H1 (cell line): ENCODE measurements around the gene GDF3. TPM values are rescaled to one million over a fixed set of nuclear protein-coding genes. Genes with fewer than 3 reads are reported as not detected.

Experiments
- CTCF ChIA-PET: fragments of 300-600 bp; sonication (Branson Sonifier 250); formaldehyde crosslinking; loops from one replicate; lab custom pipeline; 2021; ENCODE audit not compliant: partially characterized antibody; lab: Charles Lee
- POLR2A ChIA-PET: fragments of 300-600 bp; sonication (Branson Sonifier 250); formaldehyde crosslinking; loops from one replicate; lab custom pipeline; 2021; ENCODE audit warnings: inconsistent platforms; ENCODE audit not compliant: partially characterized antibody; lab: Charles Lee
- DNase-seq, 2 experiments: peaks; one replicate each; pipeline versions ENCODE4 v3.0.0 to v3.0.0-alpha.2; 2010 to 2022; ENCODE audit warnings: low spot score in 2 of 2, low read depth in 1 of 2, mixed read lengths in 1 of 2
- FAIRE-seq: peaks from 2 replicates; lab custom pipeline; 2011; peaks lifted over from hg19 to GRCh38; lab: Jason Lieb, UNC
- H2AFZ ChIP-seq: 2 replicates; pipeline ENCODE4 v1.8.1; 2012; ENCODE audit warnings: low read length, inconsistent platforms
- H2AK5ac ChIP-seq: 2 replicates; pipeline ENCODE4 v1.6.1; 2013; ENCODE audit warnings: low read depth, low read length
- H2BK120ac ChIP-seq: replicated peaks from 2 replicates; pipeline ENCODE3; 2013; ENCODE audit warnings: low read depth, low read length, inconsistent platforms
- H2BK12ac ChIP-seq: 2 replicates; pipeline ENCODE4 v1.6.1; 2013; ENCODE audit warnings: low read depth, low read length
- H2BK15ac ChIP-seq: 2 replicates; pipeline ENCODE4 v1.6.1; 2013; ENCODE audit warnings: low read length
- H2BK20ac ChIP-seq: 2 replicates; pipeline ENCODE4 v1.6.1; 2013; ENCODE audit warnings: low read length
- H2BK5ac ChIP-seq: 2 replicates; pipeline ENCODE4 v1.6.1; 2013; ENCODE audit warnings: low read depth, low read length
- H3K14ac ChIP-seq: 2 replicates; pipeline ENCODE4 v1.6.1; 2013; ENCODE audit warnings: inconsistent platforms; ENCODE audit not compliant: insufficient read length
- H3K18ac ChIP-seq: 2 replicates; pipeline ENCODE4 v1.6.1; 2013; ENCODE audit warnings: low read length; ENCODE audit errors: extremely low read depth
- H3K23ac ChIP-seq: 2 replicates; pipeline ENCODE4 v1.6.1; 2013; ENCODE audit warnings: inconsistent platforms; ENCODE audit not compliant: insufficient read length
- H3K23me2 ChIP-seq: 2 replicates; pipeline ENCODE4 v1.6.1; 2013; ENCODE audit warnings: low read depth, low read length
- H3K27ac ChIP-seq: 2 replicates; pipeline ENCODE4 v1.6.1; 2011; ENCODE audit warnings: low read depth, low read length, inconsistent platforms
- H3K27me3 ChIP-seq, 4 experiments: replicated peaks in 1 of 4; 1 replicate in 1 of 4; 2 replicates in 3 of 4; pipeline versions ENCODE4 v1.6.1 to v1.8.1; 2011 to 2013; ENCODE audit warnings: low read length in 3 of 4, mild to moderate bottlenecking in 3 of 4, inconsistent platforms in 2 of 4, mixed read lengths in 2 of 4, moderate library complexity in 1 of 4; ENCODE audit not compliant: control insufficient read depth in 3 of 4, insufficient read depth in 3 of 4; ENCODE audit errors: extremely low read depth in 1 of 4
- H3K36me3 ChIP-seq, 4 experiments: 2 replicates each; pipeline versions ENCODE4 v1.6.1 to v1.8.1; 2011 to 2013; ENCODE audit warnings: mild to moderate bottlenecking in 4 of 4, low read length in 3 of 4, moderate library complexity in 2 of 4, control low read depth in 1 of 4, inconsistent platforms in 1 of 4; ENCODE audit not compliant: insufficient read depth in 4 of 4, control insufficient read depth in 2 of 4
- H3K4ac ChIP-seq: replicated peaks from 2 replicates; pipeline ENCODE3; 2013; ENCODE audit warnings: low read length, low read depth, mixed read lengths, inconsistent platforms; ENCODE audit not compliant: insufficient read length
- H3K4me1 ChIP-seq, 4 experiments: replicated peaks in 1 of 4; 1 replicate in 1 of 4; 2 replicates in 3 of 4; pipeline versions ENCODE4 v1.6.1 to v1.8.1; 2011 to 2013; ENCODE audit warnings: low read length in 3 of 4, inconsistent platforms in 2 of 4, mixed read lengths in 1 of 4; ENCODE audit not compliant: insufficient read depth in 4 of 4, control insufficient read depth in 3 of 4
- H3K4me2 ChIP-seq, 2 experiments: 2 replicates each; pipeline versions ENCODE4 v1.6.1 to v1.8.1; 2011 to 2013; ENCODE audit warnings: low read depth in 2 of 2, low read length in 2 of 2, control low read depth in 1 of 2, inconsistent platforms in 1 of 2, mild to moderate bottlenecking in 1 of 2; ENCODE audit not compliant: insufficient read depth in 1 of 2
- H3K4me3 ChIP-seq, 4 experiments: fragments of 200-600, 300-600 bp in 1 of 4; sonication (generic), shearing (Covaris generic), sonication (Bioruptor Twin) in 1 of 4; 2 replicates each; pipeline versions ENCODE4 v1.5.1 to v1.8.1; 2011 to 2016; ENCODE audit warnings: low read length in 4 of 4, low read depth in 3 of 4, control low read depth in 2 of 4, inconsistent platforms in 2 of 4, mild to moderate bottlenecking in 2 of 4, mixed read lengths in 1 of 4, moderate library complexity in 1 of 4; ENCODE audit not compliant: insufficient read depth in 2 of 4; ENCODE audit errors: extremely low read depth in 1 of 4
- H3K56ac ChIP-seq: replicated peaks from 2 replicates; pipeline ENCODE3; 2013; ENCODE audit warnings: low read depth, mild to moderate bottlenecking, mixed read lengths, low read length, inconsistent platforms; ENCODE audit not compliant: insufficient read length
- H3K79me1 ChIP-seq: 2 replicates; pipeline ENCODE4 v1.6.1; 2013; ENCODE audit warnings: low read depth, low read length, control low read depth
- H3K79me2 ChIP-seq, 2 experiments: 2 replicates each; pipeline versions ENCODE4 v1.6.1 to v1.8.1; 2012 to 2013; ENCODE audit warnings: low read length in 2 of 2, mild to moderate bottlenecking in 2 of 2, inconsistent platforms in 1 of 2; ENCODE audit not compliant: insufficient read depth in 2 of 2, control insufficient read depth in 1 of 2
- H3K9ac ChIP-seq, 4 experiments: replicated peaks in 1 of 4; 1 replicate in 1 of 4; 2 replicates in 3 of 4; pipeline versions ENCODE4 v1.6.1 to v1.8.1; 2011 to 2013; ENCODE audit warnings: low read depth in 3 of 4, low read length in 3 of 4, control low read depth in 2 of 4, mild to moderate bottlenecking in 2 of 4, moderate library complexity in 2 of 4, inconsistent platforms in 1 of 4; ENCODE audit errors: extremely low read depth in 1 of 4
- H3K9me3 ChIP-seq, 2 experiments: 2 replicates each; pipeline versions ENCODE4 v1.6.1 to v1.8.1; 2012 to 2013; ENCODE audit warnings: mild to moderate bottlenecking in 2 of 2, moderate library complexity in 2 of 2, control low read depth in 1 of 2, inconsistent platforms in 1 of 2, low read depth in 1 of 2, low read length in 1 of 2, mixed read lengths in 1 of 2; ENCODE audit not compliant: insufficient read depth in 2 of 2
- H4K20me1 ChIP-seq, 2 experiments: replicated peaks in 1 of 2; 2 replicates each; pipeline versions ENCODE3 to v1.8.1; 2011 to 2013; ENCODE audit warnings: inconsistent platforms in 2 of 2, low read length in 2 of 2, mild to moderate bottlenecking in 1 of 2; ENCODE audit not compliant: insufficient read depth in 2 of 2, control insufficient read depth in 1 of 2
- H4K5ac ChIP-seq: 2 replicates; pipeline ENCODE4 v1.6.1; 2013; ENCODE audit warnings: low read length, low read depth, mixed read lengths, inconsistent platforms; ENCODE audit not compliant: insufficient read length
- H4K8ac ChIP-seq: 2 replicates; pipeline ENCODE4 v1.8.0; 2013; ENCODE audit warnings: mild to moderate bottlenecking, moderate library complexity, low read length, inconsistent platforms; ENCODE audit not compliant: insufficient read depth; ENCODE audit errors: extremely low read depth
- H4K91ac ChIP-seq: replicated peaks from 2 replicates; pipeline ENCODE3; 2013; ENCODE audit warnings: low read length, mixed read lengths, inconsistent platforms; ENCODE audit not compliant: insufficient read length
- CBX5 ChIP-seq: fragments of 300-800, 300-1000 bp; sonication (generic); IDR thresholded peaks from 2 replicates; pipeline ENCODE4 v1.7.1; 2016; ENCODE audit warnings: antibody characterized with exemption, low read length, low read depth
- MAX ChIP-seq: IDR thresholded peaks from 2 replicates; pipeline ENCODE4 v1.6.1; 2012; ENCODE audit warnings: inconsistent platforms
- ZNF274 ChIP-seq: IDR thresholded peaks from 2 replicates; pipeline ENCODE4 v1.7.0; 2012; ENCODE audit warnings: low read length, borderline replicate concordance; ENCODE audit errors: extremely low read depth
- WGBS, 2 experiments: shearing (Covaris generic) in 1 of 2; methylation state at CpG; one replicate each; pipeline versions ENCODE4 v1.1.6 to v1.1.7; 2013 to 2015; ENCODE audit warnings: low lambda C conversion rate in 2 of 2, mixed read lengths in 2 of 2, inconsistent platforms in 1 of 2, low coverage in 1 of 2, missing lambda C conversion rate in 1 of 2; ENCODE audit not compliant: insufficient replicate concordance in 2 of 2, insufficient coverage in 1 of 2, insufficient read length in 1 of 2; ENCODE audit errors: extremely low coverage in 1 of 2, missing lambda C conversion rate in 1 of 2; 5-methylcytosine and 5-hydroxymethylcytosine counted together
- polyA plus RNA-seq, 7 experiments: library from polyadenylated mRNA; depleted of rRNA in 3 of 7; stranded (reverse) in 5 of 7; unstranded in 2 of 7; fragments of >200 nt in 5 of 7; fragments of 200-250 nt in 2 of 7; gene quantifications; 1 replicate in 5 of 7; 2 replicates in 1 of 7; 4 replicates in 1 of 7; pipeline versions ENCODE4 v1.2.1 to v1.2.3, GENCODE V29; 2011 to 2013; ENCODE audit warnings: missing spikeins in 2 of 7, mixed read lengths in 2 of 7
- total RNA-seq: library from RNA; stranded (reverse); fragmentation: NEBNext Ultra II Directional; extraction: Animal tissue kit (Norgen Biotek cat#: 25700); gene quantifications from 2 replicates; pipeline ENCODE4 v1.2.1, GENCODE V29; 2021

Gene GDF3
- total and polyA plus RNA-seq, 2 of the 8 experiments (the other 6 are each of a cell fraction or from before 2014, with no cell fraction given), result 4.3 to 16.8 TPM

GRCh38 chr12:7693793-7694192, 1.8 kb downstream of the GDF3 start:
- no peaks in the 10 kb centered on the region for H3K23me2 ChIP-seq
- peak overlapping the region; percentile 93; the same call in 1 of the 2 replicates for H2BK5ac ChIP-seq
- no peak overlapping the region for H3K27ac ChIP-seq
- H2AFZ ChIP-seq, result no peak overlapping the region
- peak overlapping the region; percentile 32 for H3K56ac ChIP-seq
- H3K9ac ChIP-seq, result no peak overlapping the region
- 0 out of 8 replicates have a peak, but pooled peaks cover 0 to 3% (median 0%) of the 10 kb centered on the region in 4 experiments for H3K36me3 ChIP-seq
- CTCF ChIA-PET, result interaction anchor here (0.6 to 2.2 kb wide), 6 partner anchors 11 to 59 kb away, joined by 3 to 5 read pairs (median 4); no protein-coding TSS in a partner anchor
- H2BK120ac ChIP-seq, result peak overlapping the region; percentile 87
- H3K79me1 ChIP-seq, result no peaks in the 10 kb centered on the region
- no peaks in the 10 kb centered on the region for H4K20me1 ChIP-seq
- H3K4me2 ChIP-seq, result peak overlapping the region in 1 of 2 experiments; percentile 56; a peak in 1 of 4 replicates
- peak overlapping the region; percentile 100 for H4K91ac ChIP-seq
- no peak for TF ChIP-seq ZNF274
- TF ChIP-seq CBX5, result no peak
- TF ChIP-seq MAX, result peak; percentile 39; the same call in 1 of the 2 replicates
- H2BK20ac ChIP-seq, result peak overlapping the region; percentile 36
- WGBS, 2 experiments, result 84% methylated on average over 6 of the region's 6 CpGs; no CpG with 5 or more reads in 1 of the 2 experiments
- H3K18ac ChIP-seq, result peak overlapping the region; percentile 89
- 0 out of 2 replicates have a peak overlapping the region, but pooled peaks have one; percentile 50 for H2BK15ac ChIP-seq
- peak overlapping the region; percentile 45; the same call in 1 of the 2 replicates for H2AK5ac ChIP-seq
- H3K27me3 ChIP-seq, result no peaks in the 10 kb centered on the region
- no peak overlapping the region for H3K23ac ChIP-seq
- POLR2A ChIA-PET, result no interaction called here
- no peak for DNase-seq
- H4K5ac ChIP-seq, result peak overlapping the region; percentile 73
- peak overlapping the region; percentile 89 for H3K4ac ChIP-seq
- H3K4me3 ChIP-seq, result no peak overlapping the region
- H3K4me1 ChIP-seq, result peaks cover 2 to 16% (median 9%) of the 10 kb centered on the region in 4 experiments; a peak in 6 of 7 replicates
- peak overlapping the region; percentile 97 for H2BK12ac ChIP-seq
- H3K9me3 ChIP-seq, result no peaks in the 10 kb centered on the region
- H4K8ac ChIP-seq, result no peak overlapping the region
- no peak overlapping the region for H3K14ac ChIP-seq
- no peaks in the 10 kb centered on the region for H3K79me2 ChIP-seq
- no peak for FAIRE-seq
